Ascending aorta (tissue), 2 donors: ENCODE measurements around the gene ATIC. TPM values are rescaled to one million over a fixed set of nuclear protein-coding genes. Genes with fewer than 3 reads are reported as not detected.

Experiments used
- DNase-seq, 2 donors: peaks; one replicate each; pipeline ENCODE4 v3.0.0-alpha.2; 2019; ENCODE audit warnings: low spot score in 2 of 2
- H3K27ac ChIP-seq, 2 donors: fragments of 200-600 bp; sonication (generic); one replicate each; pipeline ENCODE4 v1.5.1; 2016 to 2017; ENCODE audit warnings: mild to moderate bottlenecking in 1 of 2
- H3K27me3 ChIP-seq: fragments of 200-600 bp; sonication (generic); one replicate; pipeline ENCODE4 v1.5.1; 2017
- H3K36me3 ChIP-seq, 2 donors: fragments of 200-600 bp; sonication (generic); one replicate each; pipeline ENCODE4 v1.5.1; 2016
- H3K4me1 ChIP-seq, 2 donors: fragments of 200-600 bp; sonication (generic); one replicate each; pipeline ENCODE4 v1.5.1; 2016 to 2017; ENCODE audit warnings: mild to moderate bottlenecking in 1 of 2
- H3K4me3 ChIP-seq, 2 donors: fragments of 200-600 bp; sonication (generic); one replicate each; pipeline ENCODE4 v1.5.1; 2016 to 2017; ENCODE audit warnings: mild to moderate bottlenecking in 1 of 2
- H3K9me3 ChIP-seq, 2 donors: fragments of 200-600 bp; sonication (generic); one replicate each; pipeline ENCODE4 v1.5.1; 2016
- CTCF ChIP-seq, 3 experiments: fragments of 200-600 bp in 2 of 3; fragments of 450-650 bp in 1 of 3; sonication (generic) in 2 of 3; IDR thresholded peaks; one replicate each; pipeline ENCODE4 v1.5.1; 2016 to 2019; ENCODE audit warnings: antibody characterized with exemption in 3 of 3, mild to moderate bottlenecking in 1 of 3, moderate library complexity in 1 of 3
- intact Hi-C: fragments of 100-400 bp; cut with DNase I; formaldehyde crosslinking; loops from one replicate; pipeline ENCODE4 v1.15.1; 2023
- total RNA-seq: library from RNA; depleted of rRNA; stranded (reverse); fragments of >200 nt; gene quantifications from one replicate; pipeline ENCODE4 v1.1.0, GENCODE V29; 2016

ATIC gene
- total RNA-seq, 1 donor from 2014 or later: 8.9 TPM

DNA sequence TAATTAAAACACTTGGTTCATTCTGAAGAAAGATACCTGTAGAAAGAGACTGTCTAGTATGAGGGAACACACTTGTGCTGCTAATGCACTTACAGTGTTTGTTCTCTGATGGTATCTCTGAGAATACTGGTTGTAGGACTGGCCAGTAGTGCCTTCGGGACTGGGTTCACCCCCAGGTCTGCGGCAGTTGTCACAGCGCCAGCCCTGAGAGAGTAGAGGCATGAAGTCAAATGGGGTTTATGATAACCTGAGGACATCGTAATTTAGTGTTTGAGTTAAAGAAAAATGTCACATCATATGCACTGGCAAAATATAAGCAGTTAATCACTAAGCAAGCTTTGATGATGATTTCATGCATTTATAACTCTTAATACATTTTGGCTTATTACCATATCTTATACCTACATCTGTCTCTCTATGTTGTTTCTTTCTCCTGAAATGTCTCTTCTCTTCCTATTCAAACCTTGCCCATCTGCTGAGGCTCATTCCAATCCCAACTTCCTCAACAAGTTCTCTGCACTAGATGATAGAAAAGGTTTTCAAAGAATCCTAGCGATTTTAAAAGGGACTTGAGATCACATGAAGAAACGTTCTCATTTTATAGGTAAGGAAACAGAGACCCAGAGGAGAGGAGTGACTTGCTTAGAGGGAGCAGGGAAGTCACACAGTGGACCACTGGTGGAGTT is 50.2 kb downstream of the ATIC start:
- Histone ChIP-seq H3K36me3 (peaks cover 71 to 73% of the 10 kb centered on the region in 2 donors), H3K27ac (no peak overlapping the region), H3K27me3 (no peaks in the 10 kb centered on the region), H3K4me1 (no peaks in the 10 kb centered on the region), H3K4me3 (no peak overlapping the region), H3K9me3 (no peaks in the 10 kb centered on the region)
- intact Hi-C loops: loop anchor here (5.0 kb wide), 1 partner anchor 570 kb away; no protein-coding TSS in a partner anchor
- no peak for TF ChIP-seq CTCF (IDR thresholded peaks at IDR 0.05)
- DNase-seq: no peak

GRCh38 chr2:215362562-215362904 is 50.7 kb downstream of the ATIC start:
- H3K9me3 ChIP-seq: no peaks in the 10 kb centered on the region
- no peak overlapping the region for H3K4me3 ChIP-seq
- intact Hi-C loops: loop anchor here (5.0 kb wide), 1 partner anchor 570 kb away; no protein-coding TSS in a partner anchor
- TF ChIP-seq CTCF (IDR thresholded peaks at IDR 0.05): no peak
- peaks cover 76 to 77% of the 10 kb centered on the region in 2 donors for H3K36me3 ChIP-seq
- no peaks in the 10 kb centered on the region for H3K4me1 ChIP-seq
- no peak overlapping the region for H3K27ac ChIP-seq
- DNase-seq: no peak
- H3K27me3 ChIP-seq: no peaks in the 10 kb centered on the region

GRCh38 chr2:215363039-215363438 is 51.2 kb downstream of the ATIC start:
- no peak overlapping the region for H3K4me3 ChIP-seq
- no peaks in the 10 kb centered on the region for H3K4me1 ChIP-seq
- no peaks in the 10 kb centered on the region for H3K9me3 ChIP-seq
- intact Hi-C loops: loop anchor here (5.0 kb wide), 1 partner anchor 569 kb away; no protein-coding TSS in a partner anchor
- TF ChIP-seq CTCF (IDR thresholded peaks at IDR 0.05): no peak
- no peaks in the 10 kb centered on the region for H3K27me3 ChIP-seq
- H3K36me3 ChIP-seq: peaks cover 82% of the 10 kb centered on the region in 2 donors
- DNase-seq: no peak
- no peak overlapping the region for H3K27ac ChIP-seq

- no peak for TF ChIP-seq CTCF (IDR thresholded peaks at IDR 0.05)
- intact Hi-C loops: loop anchor here (5.0 kb wide), 1 partner anchor 569 kb away; no protein-coding TSS in a partner anchor
- H3K27ac ChIP-seq: peak overlapping the region in 1 of 2 donors; percentile 14
- H3K9me3 ChIP-seq: no peaks in the 10 kb centered on the region
- DNase-seq: no peak
- H3K4me3 ChIP-seq: no peak overlapping the region
- peaks cover 87% of the 10 kb centered on the region in 2 donors for H3K36me3 ChIP-seq
- H3K4me1 ChIP-seq: no peaks in the 10 kb centered on the region
- H3K27me3 ChIP-seq: no peaks in the 10 kb centered on the region
Observed at GRCh38 chr2:215363461-215364156, 51.8 kb downstream of the ATIC start.

GRCh38 chr2:215364157-215365155 is 52.6 kb downstream of the ATIC start:
- Histone ChIP-seq H3K27me3 (no peaks in the 10 kb centered on the region), H3K36me3 (peaks cover 90% of the 10 kb centered on the region in 2 donors), H3K27ac (peak overlapping the region in 1 of 2 donors; percentile 20), H3K4me3 (no peak overlapping the region), H3K9me3 (no peaks in the 10 kb centered on the region), H3K4me1 (no peaks in the 10 kb centered on the region)
- no peak for DNase-seq
- TF ChIP-seq CTCF (IDR thresholded peaks at IDR 0.05): no peak
- intact Hi-C loops: loop anchor here (5.0 kb wide), 2 partner anchors 58 to 568 kb away; no protein-coding TSS in a partner anchor
